K562 treated with DMSO at 1 percent for 24 hours (cell line): Measurements from ENCODE around the gene HPS5. TPM values are rescaled to one million over a fixed set of nuclear protein-coding genes. Genes with fewer than 3 reads are reported as not detected.

ENCODE experiments used
- total RNA-seq: library from RNA; unstranded; fragments of 300-600 nt; gene quantifications from 2 replicates; pipeline ENCODE4 v1.2.3, GENCODE V29; 2022; ENCODE audit warnings: low read depth; ENCODE audit not compliant: insufficient read depth

HPS5 gene, protein sequence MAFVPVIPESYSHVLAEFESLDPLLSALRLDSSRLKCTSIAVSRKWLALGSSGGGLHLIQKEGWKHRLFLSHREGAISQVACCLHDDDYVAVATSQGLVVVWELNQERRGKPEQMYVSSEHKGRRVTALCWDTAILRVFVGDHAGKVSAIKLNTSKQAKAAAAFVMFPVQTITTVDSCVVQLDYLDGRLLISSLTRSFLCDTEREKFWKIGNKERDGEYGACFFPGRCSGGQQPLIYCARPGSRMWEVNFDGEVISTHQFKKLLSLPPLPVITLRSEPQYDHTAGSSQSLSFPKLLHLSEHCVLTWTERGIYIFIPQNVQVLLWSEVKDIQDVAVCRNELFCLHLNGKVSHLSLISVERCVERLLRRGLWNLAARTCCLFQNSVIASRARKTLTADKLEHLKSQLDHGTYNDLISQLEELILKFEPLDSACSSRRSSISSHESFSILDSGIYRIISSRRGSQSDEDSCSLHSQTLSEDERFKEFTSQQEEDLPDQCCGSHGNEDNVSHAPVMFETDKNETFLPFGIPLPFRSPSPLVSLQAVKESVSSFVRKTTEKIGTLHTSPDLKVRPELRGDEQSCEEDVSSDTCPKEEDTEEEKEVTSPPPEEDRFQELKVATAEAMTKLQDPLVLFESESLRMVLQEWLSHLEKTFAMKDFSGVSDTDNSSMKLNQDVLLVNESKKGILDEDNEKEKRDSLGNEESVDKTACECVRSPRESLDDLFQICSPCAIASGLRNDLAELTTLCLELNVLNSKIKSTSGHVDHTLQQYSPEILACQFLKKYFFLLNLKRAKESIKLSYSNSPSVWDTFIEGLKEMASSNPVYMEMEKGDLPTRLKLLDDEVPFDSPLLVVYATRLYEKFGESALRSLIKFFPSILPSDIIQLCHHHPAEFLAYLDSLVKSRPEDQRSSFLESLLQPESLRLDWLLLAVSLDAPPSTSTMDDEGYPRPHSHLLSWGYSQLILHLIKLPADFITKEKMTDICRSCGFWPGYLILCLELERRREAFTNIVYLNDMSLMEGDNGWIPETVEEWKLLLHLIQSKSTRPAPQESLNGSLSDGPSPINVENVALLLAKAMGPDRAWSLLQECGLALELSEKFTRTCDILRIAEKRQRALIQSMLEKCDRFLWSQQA
- total RNA-seq: 15.4 and 17.2 TPM in 2 replicates

DNA sequence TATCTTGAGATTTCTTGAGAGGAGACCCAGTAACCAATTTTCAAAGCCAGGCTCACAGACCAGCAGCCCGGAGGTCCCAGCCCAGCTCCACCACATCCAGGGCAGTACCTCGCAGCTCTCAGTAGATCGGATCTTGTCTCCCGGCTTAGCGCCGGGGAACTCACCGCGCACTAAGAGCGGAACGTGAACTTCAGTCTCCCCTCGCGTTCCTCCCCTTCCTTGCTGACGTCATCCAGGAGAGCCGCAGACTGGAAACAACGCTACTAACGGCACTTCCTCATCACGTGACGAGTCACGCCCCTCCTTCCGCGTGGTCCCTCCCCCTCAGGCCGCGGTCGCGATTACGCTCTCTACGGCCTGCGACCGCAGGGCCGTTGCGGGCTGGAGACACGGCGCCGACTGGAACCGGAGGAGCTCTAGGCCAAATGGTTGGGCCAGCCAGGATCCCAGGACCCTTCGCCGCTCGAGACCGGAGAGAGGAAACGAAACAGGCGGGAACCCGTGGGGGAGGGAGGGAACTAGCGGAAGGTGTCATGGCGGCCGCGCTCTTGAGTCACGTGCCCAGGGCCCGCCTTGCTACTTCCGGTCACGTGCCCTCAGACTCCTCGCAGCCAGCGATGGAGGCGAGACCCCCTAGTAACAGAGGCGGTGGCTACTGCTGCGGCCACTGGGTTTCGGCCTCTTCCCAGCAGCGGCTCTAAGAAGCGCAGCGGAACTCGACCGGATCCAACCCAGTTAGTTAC, at the start of gene HPS5, which contains the start of gene GTF2H1:
HPS5 (minus strand) TSS at position 172 of the 743 bp plus-strand sequence. CDS start 4,282 bp downstream, outside the sequence.
GTF2H1 (plus strand) TSS at position 599 of the 743 bp plus-strand sequence. CDS start 10,508 bp downstream, outside the sequence.

DNA sequence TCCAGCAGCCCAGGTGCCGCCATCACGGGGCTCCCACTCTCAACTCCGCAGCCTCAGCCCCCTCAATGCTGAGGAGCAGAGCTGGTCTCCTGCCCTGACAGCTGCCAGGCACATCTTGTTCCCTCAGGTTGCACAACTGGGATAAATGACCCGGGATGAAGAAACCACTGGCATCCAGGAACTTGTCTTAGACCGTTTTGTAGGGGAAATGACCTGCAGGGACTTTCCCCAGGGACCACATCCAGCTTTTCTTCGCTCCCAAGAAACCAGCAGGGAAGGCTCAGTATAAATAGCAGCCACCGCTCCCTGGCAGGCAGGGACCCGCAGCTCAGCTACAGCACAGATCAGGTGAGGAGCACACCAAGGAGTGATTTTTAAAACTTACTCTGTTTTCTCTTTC, 56.0 kb downstream of the HPS5 start, which contains the start of gene SAA1:
SAA1 (plus strand) TSS at position 316 of the 400 bp plus-strand sequence. CDS start 624 bp downstream, outside the sequence.

DNA sequence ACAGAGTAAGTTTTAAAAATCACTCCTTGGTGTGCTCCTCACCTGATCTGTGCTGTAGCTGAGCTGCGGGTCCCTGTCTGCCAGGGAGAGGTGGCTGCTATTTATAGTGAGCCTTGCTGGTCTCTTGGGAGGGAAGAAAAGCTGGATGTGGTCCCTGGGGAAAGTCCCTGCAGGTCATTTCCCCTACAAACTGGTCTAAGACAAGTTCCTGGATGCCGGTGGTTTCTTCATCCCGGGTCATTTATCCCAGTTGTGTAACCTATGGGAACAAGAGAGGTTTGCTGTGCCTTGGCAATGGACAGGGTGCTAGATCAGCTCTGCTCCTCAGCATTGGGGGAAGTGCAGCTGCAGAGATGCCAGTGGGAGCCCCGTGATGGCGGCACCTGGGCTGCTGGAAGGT, 73.4 kb downstream of the HPS5 start, which contains the start of gene SAA2:
SAA2 (minus strand) TSS at position 108 of the 400 bp plus-strand sequence. CDS start 657 bp downstream, outside the sequence.

DNA sequence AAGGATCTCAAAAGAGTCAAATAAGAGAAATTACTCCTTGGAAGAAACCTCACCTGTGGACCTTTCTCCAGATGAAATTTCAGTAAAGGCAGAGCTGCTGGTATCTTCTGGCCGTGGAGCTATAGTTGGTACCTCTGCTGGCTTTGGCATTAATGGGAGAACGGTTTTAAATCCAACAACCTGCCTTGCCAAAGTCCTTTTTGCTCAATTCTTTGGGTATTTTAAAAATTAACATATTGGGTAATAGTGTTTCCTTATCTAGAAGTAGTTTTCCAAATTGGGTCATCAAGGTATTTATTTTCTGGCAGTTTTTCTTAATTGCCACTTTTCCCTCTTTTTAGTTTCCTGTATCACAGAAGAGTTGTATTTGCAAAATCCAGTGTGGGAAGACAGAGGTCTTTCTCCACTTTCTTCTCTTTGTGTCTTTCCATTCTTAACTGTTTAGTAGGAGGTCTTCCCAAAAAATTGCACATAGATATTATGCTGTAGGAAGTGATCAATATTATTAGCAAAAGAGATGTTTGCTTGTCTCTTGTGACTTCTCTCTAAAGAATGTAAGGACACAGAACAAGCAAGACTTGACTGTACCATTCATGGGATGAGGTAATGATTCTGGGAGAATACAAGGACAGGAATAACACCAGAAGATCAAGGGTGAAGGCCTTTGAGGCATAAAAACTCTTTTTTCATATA, 85.1 kb downstream of the HPS5 start, which contains the start of gene SAA4:
SAA4 (minus strand) TSS at position 139 of the 693 bp plus-strand sequence. CDS start 876 bp downstream, outside the sequence.

Other genes with a start within 250 kb of the HPS5 start
- gene SAAL1, start 216.1 kb downstream of the HPS5 start, total RNA-seq: 14.3 and 15.0 TPM in 2 replicates
- gene MRGPRX3, start 189.6 kb downstream of the HPS5 start, total RNA-seq: not detected in 2 replicates
- not detected in 2 replicates for gene MRGPRX4, start 149.3 kb downstream of the HPS5 start, total RNA-seq
- not detected in 2 replicates for gene SAA4, start 85.3 kb downstream of the HPS5 start, total RNA-seq
- not detected in 2 replicates for gene SAA2, start 73.5 kb downstream of the HPS5 start, total RNA-seq
- gene SAA1, start 55.9 kb downstream of the HPS5 start, total RNA-seq: not detected in 2 replicates
- 30.1 and 30.5 TPM in 2 replicates for gene GTF2H1, start 427 bp upstream of the HPS5 start, total RNA-seq
- 194 and 201 TPM in 2 replicates for gene LDHA, start 72.4 kb upstream of the HPS5 start, total RNA-seq
- not detected in 2 replicates for gene LDHC, start 90.2 kb upstream of the HPS5 start, total RNA-seq
- not detected in 2 replicates for gene LDHAL6A, start 133.7 kb upstream of the HPS5 start, total RNA-seq
- gene TSG101, start 204.8 kb upstream of the HPS5 start, total RNA-seq: 53.7 and 68.5 TPM in 2 replicates